ENCODE data around the gene CSRP2. TPM values are rescaled to one million over a fixed set of nuclear protein-coding genes. Genes with fewer than 3 reads are reported as not detected.

CSRP2 gene
- total RNA-seq, 1 donor from 2014 or later, result 52.9 TPM

GRCh38 chr12:76813972-76814371 is 64.8 kb downstream of the CSRP2 start:
- H3K27me3 ChIP-seq (ENCODE audit: control insufficient read depth, insufficient read depth, low read length), result no peaks in the 10 kb centered on the region
- no peak for DNase-seq (ENCODE audit: low read depth)
- no peak overlapping the region for H3K4me3 ChIP-seq (ENCODE audit: low read depth, low read length)
- no peaks in the 10 kb centered on the region for H3K36me3 ChIP-seq (ENCODE audit: control insufficient read depth, insufficient read depth, low read length)
- TF ChIP-seq, protein P1, sequence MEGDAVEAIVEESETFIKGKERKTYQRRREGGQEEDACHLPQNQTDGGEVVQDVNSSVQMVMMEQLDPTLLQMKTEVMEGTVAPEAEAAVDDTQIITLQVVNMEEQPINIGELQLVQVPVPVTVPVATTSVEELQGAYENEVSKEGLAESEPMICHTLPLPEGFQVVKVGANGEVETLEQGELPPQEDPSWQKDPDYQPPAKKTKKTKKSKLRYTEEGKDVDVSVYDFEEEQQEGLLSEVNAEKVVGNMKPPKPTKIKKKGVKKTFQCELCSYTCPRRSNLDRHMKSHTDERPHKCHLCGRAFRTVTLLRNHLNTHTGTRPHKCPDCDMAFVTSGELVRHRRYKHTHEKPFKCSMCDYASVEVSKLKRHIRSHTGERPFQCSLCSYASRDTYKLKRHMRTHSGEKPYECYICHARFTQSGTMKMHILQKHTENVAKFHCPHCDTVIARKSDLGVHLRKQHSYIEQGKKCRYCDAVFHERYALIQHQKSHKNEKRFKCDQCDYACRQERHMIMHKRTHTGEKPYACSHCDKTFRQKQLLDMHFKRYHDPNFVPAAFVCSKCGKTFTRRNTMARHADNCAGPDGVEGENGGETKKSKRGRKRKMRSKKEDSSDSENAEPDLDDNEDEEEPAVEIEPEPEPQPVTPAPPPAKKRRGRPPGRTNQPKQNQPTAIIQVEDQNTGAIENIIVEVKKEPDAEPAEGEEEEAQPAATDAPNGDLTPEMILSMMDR (IDR thresholded peaks at IDR 0.05; ENCODE audit: insufficient read depth, low read length, poor library complexity, severe bottlenecking), result no peak

GRCh38 chr12:76813265-76813664 is 65.6 kb downstream of the CSRP2 start:
- TF ChIP-seq, protein P1 (IDR thresholded peaks at IDR 0.05; ENCODE audit: insufficient read depth, low read length, poor library complexity, severe bottlenecking), result no peak
- no peak overlapping the region for H3K4me3 ChIP-seq (ENCODE audit: low read depth, low read length)
- no peaks in the 10 kb centered on the region for H3K27me3 ChIP-seq (ENCODE audit: control insufficient read depth, insufficient read depth, low read length)
- no peak for DNase-seq (ENCODE audit: low read depth)
- H3K36me3 ChIP-seq (ENCODE audit: control insufficient read depth, insufficient read depth, low read length), result no peaks in the 10 kb centered on the region

GRCh38 chr12:76811976-76812375 is 66.8 kb downstream of the CSRP2 start:
- H3K27me3 ChIP-seq (ENCODE audit: control insufficient read depth, insufficient read depth, low read length), result no peaks in the 10 kb centered on the region

GRCh38 chr12:76810671-76811419 is 68.0 kb downstream of the CSRP2 start:
- H3K4me3 ChIP-seq (ENCODE audit: low read depth, low read length), result no peak overlapping the region
- H3K27me3 ChIP-seq (ENCODE audit: control insufficient read depth, insufficient read depth, low read length), result no peaks in the 10 kb centered on the region
- H3K36me3 ChIP-seq (ENCODE audit: control insufficient read depth, insufficient read depth, low read length), result no peaks in the 10 kb centered on the region
- TF ChIP-seq, protein P1 (IDR thresholded peaks at IDR 0.05; ENCODE audit: insufficient read depth, low read length, poor library complexity, severe bottlenecking), result no peak
- no peak for DNase-seq (ENCODE audit: low read depth)

More at GRCh38 chr12:76811976-76812375, 66.8 kb downstream of the CSRP2 start:
- TF ChIP-seq, protein P1 (IDR thresholded peaks at IDR 0.05; ENCODE audit: insufficient read depth, low read length, poor library complexity, severe bottlenecking), result no peak
- Histone ChIP-seq H3K4me3 (ENCODE audit: low read depth, low read length) (no peak overlapping the region), H3K36me3 (ENCODE audit: control insufficient read depth, insufficient read depth, low read length) (no peaks in the 10 kb centered on the region)
- no peak for DNase-seq (ENCODE audit: low read depth)

Other genes starting within 250 kb of the CSRP2 start
- 29.6 and 30.0 TPM in 2 replicates for gene ZDHHC17, start 114.9 kb downstream of the CSRP2 start, total RNA-seq
- gene E2F7, start 186.6 kb upstream of the CSRP2 start, total RNA-seq, result 34.2 and 53.3 TPM in 2 replicates

All from kidney epithelial cell (primary cell).